HCT116 (cell line): ENCODE measurements around the gene CLIC3. TPM values are rescaled to one million over a fixed set of nuclear protein-coding genes. Genes with fewer than 3 reads are reported as not detected.

Source experiments
- ATAC-seq: fragments of 200-7000 bp; cut with Tn5 transposase; 2 replicates; pipeline ENCODE4 v1.9.1; 2020; ENCODE audit warnings: mild to moderate bottlenecking, moderate library complexity
- BruUV-seq: library from RNA; stranded (reverse); fragments of 400-500 nt; replicated peaks from 2 replicates; lab custom pipeline; 2021; lab: Mats Ljungman, UMichigan
- CTCF ChIA-PET: fragments of 300-600 bp; sonication (Branson Sonifier 250); formaldehyde crosslinking; loops from one replicate; lab custom pipeline; 2021; ENCODE audit warnings: antibody characterized with exemption; lab: Charles Lee
- POLR2A ChIA-PET: fragments of 300-600, 350-600 bp; sonication (Branson Sonifier 250); formaldehyde crosslinking; loops from one replicate; lab custom pipeline; 2021; ENCODE audit warnings: antibody characterized with exemption; lab: Charles Lee
- RAD21 ChIA-PET, 2 experiments: fragments of 300-600 bp; sonication (Branson Sonifier 250); formaldehyde crosslinking; loops; one replicate each; lab custom pipeline; 2023; ENCODE audit warnings: low total read pairs in 2 of 2; ENCODE audit not compliant: uncharacterized antibody in 2 of 2, unreplicated experiment in 2 of 2, low non-redundant PET in 1 of 2; lab: Charles Lee
- DNase-seq: peaks from one replicate; pipeline ENCODE4 v3.0.0-alpha.2; 2010; ENCODE audit warnings: low read depth, low spot score
- H2AFZ ChIP-seq: fragments of 200-600 bp; shearing (Covaris generic), sonication (generic); 2 replicates; pipeline ENCODE4 v1.6.1; 2017; ENCODE audit warnings: low read depth, mixed run types, mixed read lengths, antibody characterized with exemption, low read length; ENCODE audit not compliant: poor library complexity, severe bottlenecking
- H3K27ac ChIP-seq: 2 replicates; pipeline ENCODE4 v1.5.1; 2012; ENCODE audit warnings: low read depth, low read length
- H3K27me3 ChIP-seq: fragments of 200-600 bp; sonication (generic); 2 replicates; pipeline ENCODE4 v1.6.1; 2016; ENCODE audit warnings: mixed run types, low read length, mixed read lengths; ENCODE audit not compliant: insufficient read depth
- H3K36me3 ChIP-seq, 2 experiments: fragments of 200-500 bp in 1 of 2; fragments of 200-600 bp in 1 of 2; sonication (Bioruptor generic) in 1 of 2; sonication (generic) in 1 of 2; 2 replicates each; pipeline versions ENCODE4 v1.5.1 to v1.6.1; 2014 to 2016; ENCODE audit warnings: low read length in 2 of 2, inconsistent platforms in 1 of 2, mixed read lengths in 1 of 2, mixed run types in 1 of 2; ENCODE audit not compliant: insufficient read depth in 2 of 2, control insufficient read depth in 1 of 2
- H3K4me1 ChIP-seq, 2 experiments: fragments of 200-600 bp in 1 of 2; sonication (generic) in 1 of 2; 2 replicates each; pipeline versions ENCODE4 v1.5.1 to v1.6.1; 2012 to 2017; ENCODE audit warnings: low read length in 2 of 2, inconsistent platforms in 1 of 2, mild to moderate bottlenecking in 1 of 2, mixed read lengths in 1 of 2, mixed run types in 1 of 2, moderate library complexity in 1 of 2; ENCODE audit not compliant: insufficient read depth in 2 of 2, control insufficient read depth in 1 of 2
- H3K4me2 ChIP-seq: fragments of 200-600 bp; sonication (generic); 2 replicates; pipeline ENCODE4 v1.6.1; 2017; ENCODE audit warnings: mixed run types, low read length, mixed read lengths
- H3K4me3 ChIP-seq, 2 experiments: fragments of 200-600 bp in 1 of 2; sonication (generic) in 1 of 2; replicated peaks in 1 of 2; 2 replicates each; pipeline ENCODE4 v1.5.1; 2011 to 2016; ENCODE audit warnings: low read length in 2 of 2, control low read depth in 1 of 2, low read depth in 1 of 2, mild to moderate bottlenecking in 1 of 2, mixed read lengths in 1 of 2, mixed run types in 1 of 2
- H3K79me2 ChIP-seq: fragments of 200-600 bp; sonication (generic); 2 replicates; pipeline ENCODE4 v1.6.1; 2017; ENCODE audit warnings: mild to moderate bottlenecking, mixed run types, low read length, moderate library complexity, mixed read lengths; ENCODE audit not compliant: insufficient read depth
- H3K9ac ChIP-seq: fragments of 200-600 bp; sonication (generic); 2 replicates; pipeline ENCODE4 v1.6.1; 2016; ENCODE audit warnings: low read length, mixed read lengths
- H3K9me2 ChIP-seq: fragments of 200-600 bp; sonication (generic), shearing (Covaris generic); 2 replicates; pipeline ENCODE4 v1.6.1; 2017; ENCODE audit warnings: mixed run types, mild to moderate bottlenecking, moderate library complexity; ENCODE audit not compliant: insufficient read depth
- H3K9me3 ChIP-seq, 2 experiments: fragments of 200-500 bp in 1 of 2; fragments of 200-600 bp in 1 of 2; sonication (Bioruptor generic) in 1 of 2; sonication (generic) in 1 of 2; 2 replicates each; pipeline ENCODE4 v1.6.1; 2014 to 2017; ENCODE audit warnings: low read length in 2 of 2, mixed read lengths in 2 of 2, inconsistent platforms in 1 of 2, low read depth in 1 of 2, mild to moderate bottlenecking in 1 of 2, mixed run types in 1 of 2, moderate library complexity in 1 of 2; ENCODE audit not compliant: control insufficient read depth in 1 of 2, insufficient read depth in 1 of 2
- H4K20me1 ChIP-seq: fragments of 200-600 bp; sonication (generic), shearing (Covaris generic); 2 replicates; pipeline ENCODE4 v1.6.1; 2017; ENCODE audit warnings: mixed run types, mild to moderate bottlenecking, moderate library complexity; ENCODE audit not compliant: insufficient read depth
- ATF3 ChIP-seq: IDR thresholded peaks from 2 replicates; pipeline ENCODE4 v1.6.1; 2012
- CBX3 ChIP-seq: IDR thresholded peaks from 2 replicates; pipeline ENCODE4 v1.6.1; 2012; ENCODE audit warnings: low read depth
- EGR1 ChIP-seq: IDR thresholded peaks from 2 replicates; pipeline ENCODE4 v1.6.1; 2012; ENCODE audit warnings: low read depth
- ELF1 ChIP-seq: IDR thresholded peaks from 2 replicates; pipeline ENCODE4 v1.6.1; 2012; ENCODE audit warnings: low read depth, borderline replicate concordance
- EZH2 ChIP-seq: fragments of 200-600 bp; sonication (generic); IDR thresholded peaks from 2 replicates; pipeline ENCODE4 v1.6.1; 2017; ENCODE audit warnings: antibody characterized with exemption, mixed run types
- JUND ChIP-seq: IDR thresholded peaks from 2 replicates; pipeline ENCODE4 v1.6.1; 2012
- POLR2A ChIP-seq: IDR thresholded peaks from 2 replicates; pipeline ENCODE4 v1.7.0; 2011; ENCODE audit warnings: borderline replicate concordance; ENCODE audit not compliant: insufficient read depth, insufficient read length; ENCODE audit errors: extremely low read depth
- POLR2AphosphoS5 ChIP-seq: IDR thresholded peaks from 2 replicates; pipeline ENCODE4 v1.6.1; 2011; ENCODE audit warnings: mild to moderate bottlenecking, low read depth, low read length, moderate library complexity
- RAD21 ChIP-seq: IDR thresholded peaks from 2 replicates; pipeline ENCODE4 v1.6.1; 2012; ENCODE audit warnings: low read depth, mild to moderate bottlenecking
- SIN3A ChIP-seq: IDR thresholded peaks from 2 replicates; pipeline ENCODE4 v1.6.1; 2012; ENCODE audit warnings: low read depth
- SP1 ChIP-seq: IDR thresholded peaks from 2 replicates; pipeline ENCODE4 v1.6.1; 2012; ENCODE audit warnings: low read depth
- SRF ChIP-seq: IDR thresholded peaks from 2 replicates; pipeline ENCODE4 v1.6.1; 2012; ENCODE audit warnings: low read depth
- TCF7L2 ChIP-seq: IDR thresholded peaks from 2 replicates; pipeline ENCODE4 v1.7.0; 2011; ENCODE audit warnings: borderline replicate concordance, inconsistent platforms; ENCODE audit not compliant: insufficient read depth, insufficient read length; ENCODE audit errors: extremely low read depth
- YY1 ChIP-seq: IDR thresholded peaks from 2 replicates; pipeline ENCODE4 v1.6.1; 2011; ENCODE audit warnings: low read length, low read depth, moderate library complexity, mild to moderate bottlenecking; ENCODE audit not compliant: insufficient replicate concordance; ENCODE audit errors: extremely low read depth
- ZBTB33 ChIP-seq: IDR thresholded peaks from 2 replicates; pipeline ENCODE4 v1.6.1; 2011; ENCODE audit warnings: mild to moderate bottlenecking, low read length, moderate library complexity; ENCODE audit not compliant: insufficient replicate concordance; ENCODE audit errors: extremely low read depth
- ZFX ChIP-seq: fragments of 450-650 bp; IDR thresholded peaks from 2 replicates; pipeline ENCODE4 v1.6.1; 2017
- intact Hi-C: fragments of 100-400 bp; cut with micrococcal nuclease; formaldehyde crosslinking; loops from 2 replicates; pipeline ENCODE4 v1.10.0; 2022
- total RNA-seq: library from RNA; stranded (reverse); gene quantifications from one replicate; pipeline ENCODE4 v1.2.1, GENCODE V29; 2021; ENCODE audit not compliant: unreplicated experiment
- TF ChIP-seq, protein P1 (sequence below): IDR thresholded peaks from 2 replicates; pipeline ENCODE4 v1.6.1; 2012
- TF ChIP-seq, protein P2 (sequence below): IDR thresholded peaks from 2 replicates; pipeline ENCODE4 v1.6.1; 2012; ENCODE audit warnings: low read depth
- TF ChIP-seq, protein P3 (sequence below), 3 experiments: fragments of 200-600 bp in 1 of 3; sonication (generic) in 1 of 3; IDR thresholded peaks in 2 of 3; conservative IDR thresholded peaks in 1 of 3; 2 replicates each; pipeline ENCODE4 v1.5.1; 2012 to 2017; ENCODE audit warnings: low read depth in 2 of 3, low read length in 2 of 3, antibody characterized with exemption in 1 of 3, borderline replicate concordance in 1 of 3, control low read depth in 1 of 3, mild to moderate bottlenecking in 1 of 3, mixed read lengths in 1 of 3, mixed run types in 1 of 3, moderate library complexity in 1 of 3; ENCODE audit not compliant: insufficient read depth in 1 of 3

Gene CLIC3
- total RNA-seq, 1 experiment from 2014 or later: 8.4 TPM

- no peaks in the 10 kb centered on the region for H3K9me3 ChIP-seq
- no peak overlapping the region for H3K4me2 ChIP-seq
- no peak overlapping the region for H3K9ac ChIP-seq
- no peaks in the 10 kb centered on the region for H3K9me2 ChIP-seq
- H4K20me1 ChIP-seq: no peaks in the 10 kb centered on the region
- no TSS peak for BruUV-seq
- ChIA-PET POLR2A (no interaction called here), CTCF (no interaction called here), RAD21 (no interaction called here)
- no peak overlapping the region for H3K4me3 ChIP-seq
- no peak overlapping the region for H2AFZ ChIP-seq
- intact Hi-C loops: no loop called here
- TF ChIP-seq SP1: no peak
- TF ChIP-seq EZH2: no peak
- TF ChIP-seq SRF: no peak
- TF ChIP-seq POLR2A: no peak
- TF ChIP-seq JUND: no peak
- no peak for TF ChIP-seq ZFX
- TF ChIP-seq, protein P1, sequence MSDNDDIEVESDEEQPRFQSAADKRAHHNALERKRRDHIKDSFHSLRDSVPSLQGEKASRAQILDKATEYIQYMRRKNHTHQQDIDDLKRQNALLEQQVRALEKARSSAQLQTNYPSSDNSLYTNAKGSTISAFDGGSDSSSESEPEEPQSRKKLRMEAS: no peak
- TF ChIP-seq EGR1: no peak
- no peak for TF ChIP-seq SIN3A
- TF ChIP-seq ZBTB33: no peak
- TF ChIP-seq, protein P2, sequence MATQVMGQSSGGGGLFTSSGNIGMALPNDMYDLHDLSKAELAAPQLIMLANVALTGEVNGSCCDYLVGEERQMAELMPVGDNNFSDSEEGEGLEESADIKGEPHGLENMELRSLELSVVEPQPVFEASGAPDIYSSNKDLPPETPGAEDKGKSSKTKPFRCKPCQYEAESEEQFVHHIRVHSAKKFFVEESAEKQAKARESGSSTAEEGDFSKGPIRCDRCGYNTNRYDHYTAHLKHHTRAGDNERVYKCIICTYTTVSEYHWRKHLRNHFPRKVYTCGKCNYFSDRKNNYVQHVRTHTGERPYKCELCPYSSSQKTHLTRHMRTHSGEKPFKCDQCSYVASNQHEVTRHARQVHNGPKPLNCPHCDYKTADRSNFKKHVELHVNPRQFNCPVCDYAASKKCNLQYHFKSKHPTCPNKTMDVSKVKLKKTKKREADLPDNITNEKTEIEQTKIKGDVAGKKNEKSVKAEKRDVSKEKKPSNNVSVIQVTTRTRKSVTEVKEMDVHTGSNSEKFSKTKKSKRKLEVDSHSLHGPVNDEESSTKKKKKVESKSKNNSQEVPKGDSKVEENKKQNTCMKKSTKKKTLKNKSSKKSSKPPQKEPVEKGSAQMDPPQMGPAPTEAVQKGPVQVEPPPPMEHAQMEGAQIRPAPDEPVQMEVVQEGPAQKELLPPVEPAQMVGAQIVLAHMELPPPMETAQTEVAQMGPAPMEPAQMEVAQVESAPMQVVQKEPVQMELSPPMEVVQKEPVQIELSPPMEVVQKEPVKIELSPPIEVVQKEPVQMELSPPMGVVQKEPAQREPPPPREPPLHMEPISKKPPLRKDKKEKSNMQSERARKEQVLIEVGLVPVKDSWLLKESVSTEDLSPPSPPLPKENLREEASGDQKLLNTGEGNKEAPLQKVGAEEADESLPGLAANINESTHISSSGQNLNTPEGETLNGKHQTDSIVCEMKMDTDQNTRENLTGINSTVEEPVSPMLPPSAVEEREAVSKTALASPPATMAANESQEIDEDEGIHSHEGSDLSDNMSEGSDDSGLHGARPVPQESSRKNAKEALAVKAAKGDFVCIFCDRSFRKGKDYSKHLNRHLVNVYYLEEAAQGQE: no peak
- TF ChIP-seq, protein P3, sequence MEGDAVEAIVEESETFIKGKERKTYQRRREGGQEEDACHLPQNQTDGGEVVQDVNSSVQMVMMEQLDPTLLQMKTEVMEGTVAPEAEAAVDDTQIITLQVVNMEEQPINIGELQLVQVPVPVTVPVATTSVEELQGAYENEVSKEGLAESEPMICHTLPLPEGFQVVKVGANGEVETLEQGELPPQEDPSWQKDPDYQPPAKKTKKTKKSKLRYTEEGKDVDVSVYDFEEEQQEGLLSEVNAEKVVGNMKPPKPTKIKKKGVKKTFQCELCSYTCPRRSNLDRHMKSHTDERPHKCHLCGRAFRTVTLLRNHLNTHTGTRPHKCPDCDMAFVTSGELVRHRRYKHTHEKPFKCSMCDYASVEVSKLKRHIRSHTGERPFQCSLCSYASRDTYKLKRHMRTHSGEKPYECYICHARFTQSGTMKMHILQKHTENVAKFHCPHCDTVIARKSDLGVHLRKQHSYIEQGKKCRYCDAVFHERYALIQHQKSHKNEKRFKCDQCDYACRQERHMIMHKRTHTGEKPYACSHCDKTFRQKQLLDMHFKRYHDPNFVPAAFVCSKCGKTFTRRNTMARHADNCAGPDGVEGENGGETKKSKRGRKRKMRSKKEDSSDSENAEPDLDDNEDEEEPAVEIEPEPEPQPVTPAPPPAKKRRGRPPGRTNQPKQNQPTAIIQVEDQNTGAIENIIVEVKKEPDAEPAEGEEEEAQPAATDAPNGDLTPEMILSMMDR (IDR thresholded peaks at IDR 0.05 in 2 of 3, conservative IDR thresholded peaks at IDR 0.05 in 1 of 3; ENCODE audit: borderline replicate concordance in 1 of 3, insufficient read depth in 1 of 3, low read depth in 2 of 3, low read length in 2 of 3): no peak
- TF ChIP-seq ELF1: no peak
- no peak for TF ChIP-seq CBX3
- no peak for TF ChIP-seq ATF3
- no peak for TF ChIP-seq RAD21
- TF ChIP-seq TCF7L2: no peak
- no peak for TF ChIP-seq YY1
- no peak for TF ChIP-seq POLR2AphosphoS5
- no peaks in the 10 kb centered on the region for H3K79me2 ChIP-seq
- peaks cover 0 to 17% of the 10 kb centered on the region in 2 experiments; a peak in 3 of 4 replicates for H3K4me1 ChIP-seq
- H3K27ac ChIP-seq: no peak overlapping the region
- no peaks in the 10 kb centered on the region for H3K36me3 ChIP-seq
- no peaks in the 10 kb centered on the region for H3K27me3 ChIP-seq
- ATAC-seq: no peak
- DNase-seq: no peak
Observed at GRCh38 chr9:136970361-136970760, 26.0 kb downstream of the CLIC3 start.
